ENCODE data around the gene LY6G6D. TPM values are rescaled to one million over a fixed set of nuclear protein-coding genes. Genes with fewer than 3 reads are reported as not detected.

Gene LY6G6D
- total and polyA plus RNA-seq, 2 donors (not counting 1 experiment from before 2014, with no cell fraction given), result not detected

GRCh38 chr6:31697555-31697954 is 17.6 kb upstream of the LY6G6D start:
- H3K4me2 ChIP-seq (ENCODE audit: extremely low read depth, insufficient read depth, low read length), result no peak overlapping the region
- H3K9me3 ChIP-seq (ENCODE audit: control insufficient read depth, insufficient read depth, low read depth, low read length), result no peaks in the 10 kb centered on the region
- no peak overlapping the region for H2AFZ ChIP-seq (ENCODE audit: low read length)
- DNase-seq (ENCODE audit: low read depth in 2 of 2), result no peak
- no peak overlapping the region for H3K4me3 ChIP-seq (replicated peaks in 1 of 4; ENCODE audit: control extremely low read depth in 1 of 4, insufficient read depth in 1 of 4, low read depth in 3 of 4, low read length in 4 of 4)
- H3K79me2 ChIP-seq (ENCODE audit: control insufficient read depth, insufficient read depth, low read length), result peaks cover 19% of the 10 kb centered on the region
- peaks cover 8% of the 10 kb centered on the region for H3K4me1 ChIP-seq (ENCODE audit: control insufficient read depth, extremely low read depth, insufficient read depth, low read length)
- H4K20me1 ChIP-seq (ENCODE audit: control insufficient read depth, extremely low read depth, insufficient read depth, low read length), result no peaks in the 10 kb centered on the region
- no peak overlapping the region for H3K27ac ChIP-seq (ENCODE audit: insufficient read depth, low read length)
- peaks cover 10% of the 10 kb centered on the region for H3K36me3 ChIP-seq (ENCODE audit: control insufficient read depth, insufficient read depth, low read length)
- TF ChIP-seq EZH2 (IDR thresholded peaks at IDR 0.05; ENCODE audit: low read length, missing control alignments) (no peak), CTCF (conservative IDR thresholded peaks at IDR 0.05 in 1 of 2, IDR thresholded peaks at IDR 0.05 in 1 of 2; ENCODE audit: low read depth in 1 of 2, low read length in 2 of 2) (no peak)
- no peak overlapping the region for H3K9ac ChIP-seq (ENCODE audit: insufficient read depth, low read length)
- no peaks in the 10 kb centered on the region for H3K27me3 ChIP-seq (ENCODE audit: control insufficient read depth, insufficient read depth, low read length)

- no peak for DNase-seq (ENCODE audit: low read depth in 2 of 2)
- no peaks in the 10 kb centered on the region for H3K36me3 ChIP-seq (ENCODE audit: control insufficient read depth, insufficient read depth, low read length)
Observed at GRCh38 chr6:31700740-31701401, 14.3 kb upstream of the LY6G6D start.

More at GRCh38 chr6:31700740-31701401, 14.3 kb upstream of the LY6G6D start:
- Histone ChIP-seq H3K79me2 (ENCODE audit: control insufficient read depth, insufficient read depth, low read length) (peaks cover 22% of the 10 kb centered on the region), H3K27me3 (ENCODE audit: control insufficient read depth, insufficient read depth, low read length) (no peaks in the 10 kb centered on the region), H2AFZ (ENCODE audit: low read length) (no peak overlapping the region), H3K4me2 (ENCODE audit: extremely low read depth, insufficient read depth, low read length) (no peak overlapping the region), H3K9me3 (ENCODE audit: control insufficient read depth, insufficient read depth, low read depth, low read length) (no peaks in the 10 kb centered on the region), H3K4me1 (ENCODE audit: control insufficient read depth, extremely low read depth, insufficient read depth, low read length) (peaks cover 8% of the 10 kb centered on the region), H3K9ac (ENCODE audit: insufficient read depth, low read length) (no peak overlapping the region), H4K20me1 (ENCODE audit: control insufficient read depth, extremely low read depth, insufficient read depth, low read length) (no peaks in the 10 kb centered on the region), H3K4me3 (replicated peaks in 1 of 4; ENCODE audit: control extremely low read depth in 1 of 4, insufficient read depth in 1 of 4, low read depth in 3 of 4, low read length in 4 of 4) (peak overlapping the region in 1 of 4 experiments; percentile 10), H3K27ac (ENCODE audit: insufficient read depth, low read length) (no peak overlapping the region)
- no peak for TF ChIP-seq EZH2 (IDR thresholded peaks at IDR 0.05; ENCODE audit: low read length, missing control alignments)
- no peak for TF ChIP-seq CTCF (conservative IDR thresholded peaks at IDR 0.05 in 1 of 2, IDR thresholded peaks at IDR 0.05 in 1 of 2; ENCODE audit: low read depth in 1 of 2, low read length in 2 of 2)

All from fibroblast of lung (primary cell).